ENCODE results near the gene TCF7L2.

GRCh38 chr10:113162960-113163359, 212.9 kb downstream of the TCF7L2 start:
- TF ChIP-seq EZH2phosphoT487 (IDR thresholded peaks at IDR 0.05; ENCODE audit: borderline replicate concordance, low read length) (no peak), CTCF (IDR thresholded peaks at IDR 0.05; ENCODE audit: low read depth, low read length, poor library complexity, severe bottlenecking) (no peak)

All from DOHH2 (cell line).